HepG2 (cell line): ENCODE measurements around the gene NT5C2. TPM values are rescaled to one million over a fixed set of nuclear protein-coding genes. Genes with fewer than 3 reads are reported as not detected.

Experiments used
- ATAC-seq: fragments of 200-7000 bp; cut with Tn5 transposase; 3 replicates; pipeline ENCODE4 v1.9.1; 2020; ENCODE audit warnings: mild to moderate bottlenecking, moderate library complexity
- BruUV-seq: library from RNA; stranded (reverse); fragments of 400-500 nt; replicated peaks from 2 replicates; lab custom pipeline; 2021; lab: Mats Ljungman, UMichigan
- CTCF ChIA-PET: fragments of 300-600 bp; formaldehyde crosslinking; extraction: SDS; loops from one replicate; lab custom pipeline; 2021; ENCODE audit warnings: low total read pairs, inconsistent platforms, low intra/inter-chr PET ratio; lab: Yijun Ruan, JAX
- POLR2A ChIA-PET: fragments of 350-600 bp; sonication (Branson Sonifier 250); formaldehyde crosslinking; loops from one replicate; lab custom pipeline; 2020; ENCODE audit warnings: antibody characterized with exemption, inconsistent platforms; lab: Yijun Ruan, JAX
- DNase-seq: peaks from one replicate; pipeline ENCODE4 v3.0.0-alpha.2; 2015; ENCODE audit warnings: low spot score
- FAIRE-seq: peaks from 3 replicates; lab custom pipeline; 2011; peaks lifted over from hg19 to GRCh38; lab: Jason Lieb, UNC
- H2AFZ ChIP-seq: one replicate; pipeline ENCODE4 v1.6.1; 2011; ENCODE audit warnings: low read length, inconsistent platforms
- H3K27ac ChIP-seq: fragments of 300-600 bp; 3 replicates; pipeline ENCODE4 v1.8.0; 2011; ENCODE audit warnings: mixed run types, mild to moderate bottlenecking, mixed read lengths, low read length, inconsistent platforms; ENCODE audit not compliant: insufficient read depth; ENCODE audit errors: extremely low read length
- H3K27me3 ChIP-seq, 2 experiments: fragments of 200-600 bp in 1 of 2; 2 replicates in 1 of 2; 3 replicates in 1 of 2; pipeline versions ENCODE4 v1.6.0 to v1.8.0; 2011; ENCODE audit warnings: low read length in 2 of 2, mild to moderate bottlenecking in 2 of 2, moderate library complexity in 2 of 2, inconsistent platforms in 1 of 2; ENCODE audit not compliant: insufficient read depth in 2 of 2, control insufficient read depth in 1 of 2
- H3K36me3 ChIP-seq, 2 experiments: fragments of 200-600 bp in 1 of 2; replicated peaks in 1 of 2; 2 replicates in 1 of 2; 3 replicates in 1 of 2; pipeline versions ENCODE4 v1.5.1 to v1.8.0; 2011; ENCODE audit warnings: low read length in 2 of 2, inconsistent platforms in 1 of 2; ENCODE audit not compliant: insufficient read depth in 2 of 2, control insufficient read depth in 1 of 2
- H3K4me1 ChIP-seq: 2 replicates; pipeline ENCODE4 v1.5.1; 2012; ENCODE audit warnings: low read length, inconsistent platforms; ENCODE audit not compliant: insufficient read depth
- H3K4me2 ChIP-seq: 2 replicates; pipeline ENCODE4 v1.6.0; 2011; ENCODE audit warnings: low read depth, low read length, inconsistent platforms
- H3K4me3 ChIP-seq, 3 experiments: fragments of 200-600 bp in 1 of 3; sonication (generic), shearing (Covaris generic) in 1 of 3; replicated peaks in 1 of 3; 2 replicates each; pipeline ENCODE4 v1.5.1; 2011 to 2016; ENCODE audit warnings: low read length in 3 of 3, inconsistent platforms in 2 of 3, low read depth in 2 of 3, mild to moderate bottlenecking in 2 of 3, control low read depth in 1 of 3, mixed read lengths in 1 of 3; ENCODE audit not compliant: insufficient read depth in 1 of 3
- H3K79me2 ChIP-seq: one replicate; pipeline ENCODE4 v1.6.1; 2011; ENCODE audit warnings: low read length, inconsistent platforms; ENCODE audit not compliant: insufficient read depth
- H3K9ac ChIP-seq: 2 replicates; pipeline ENCODE4 v1.6.0; 2011; ENCODE audit warnings: mild to moderate bottlenecking, low read depth, low read length, inconsistent platforms; ENCODE audit not compliant: insufficient read depth
- H3K9me3 ChIP-seq: 2 replicates; pipeline ENCODE4 v1.5.1; 2012; ENCODE audit warnings: mild to moderate bottlenecking, low read length
- H4K20me1 ChIP-seq: 2 replicates; pipeline ENCODE4 v1.6.0; 2011; ENCODE audit warnings: inconsistent platforms, mild to moderate bottlenecking, low read length, moderate library complexity; ENCODE audit not compliant: insufficient read depth
- AHR ChIP-seq: IDR thresholded peaks from 2 replicates; pipeline ENCODE4 v1.6.1; 2018; ENCODE audit warnings: missing genetic modification reagents, missing compliant biosample characterization
- BATF2 ChIP-seq: sonication (generic); formaldehyde crosslinking; IDR thresholded peaks from 2 replicates; pipeline ENCODE4 v1.8.0; 2022; ENCODE audit warnings: mild to moderate bottlenecking, missing genetic modification reagents, moderate library complexity
- CENPT ChIP-seq: sonication (generic); formaldehyde crosslinking; IDR thresholded peaks from 2 replicates; pipeline ENCODE4 v1.8.0; 2022; ENCODE audit warnings: low read depth, mild to moderate bottlenecking, moderate library complexity, missing genetic modification reagents
- GZF1 ChIP-seq: sonication (generic); formaldehyde crosslinking; IDR thresholded peaks from 2 replicates; pipeline ENCODE4 v1.5.1; 2020; ENCODE audit warnings: mild to moderate bottlenecking, missing genetic modification reagents
- HOMEZ ChIP-seq: IDR thresholded peaks from 2 replicates; pipeline ENCODE4 v1.6.1; 2016; ENCODE audit warnings: low read depth
- KDM2A ChIP-seq: sonication (generic); formaldehyde crosslinking; IDR thresholded peaks from 2 replicates; pipeline ENCODE4 v1.4.0; 2020; ENCODE audit warnings: low read depth, missing genetic modification reagents, borderline replicate concordance
- NCOR1 ChIP-seq: fragments of 200-600 bp; sonication (generic); IDR thresholded peaks from 2 replicates; pipeline ENCODE4 v1.7.0; 2017; ENCODE audit warnings: antibody characterized with exemption, low read length, borderline replicate concordance
- TGIF2 ChIP-seq: IDR thresholded peaks from 2 replicates; pipeline ENCODE4 v1.6.1; 2016; ENCODE audit warnings: control low read depth, missing compliant biosample characterization
- ZFP62 ChIP-seq: sonication (generic); formaldehyde crosslinking; IDR thresholded peaks from 2 replicates; pipeline ENCODE4 v1.4.0; 2020; ENCODE audit warnings: missing genetic modification reagents
- ZNF160 ChIP-seq: sonication (generic); formaldehyde crosslinking; IDR thresholded peaks from 2 replicates; pipeline ENCODE4 v1.8.0; 2022; ENCODE audit warnings: mild to moderate bottlenecking, inconsistent platforms, missing genetic modification reagents
- ZNF33B ChIP-seq: sonication (generic); formaldehyde crosslinking; IDR thresholded peaks from 2 replicates; pipeline ENCODE4 v1.5.1; 2020; ENCODE audit warnings: mild to moderate bottlenecking, missing genetic modification reagents
- ZNF354B ChIP-seq: sonication (generic); formaldehyde crosslinking; IDR thresholded peaks from 2 replicates; pipeline ENCODE4 v1.8.0; 2022; ENCODE audit warnings: mild to moderate bottlenecking, missing genetic modification reagents
- ZNF382 ChIP-seq: sonication (generic); formaldehyde crosslinking; IDR thresholded peaks from 2 replicates; pipeline ENCODE4 v1.5.0; 2020; ENCODE audit warnings: missing genetic modification reagents, mild to moderate bottlenecking, borderline replicate concordance
- ZNF530 ChIP-seq: sonication (generic); formaldehyde crosslinking; IDR thresholded peaks from 2 replicates; pipeline ENCODE4 v1.5.0; 2020; ENCODE audit warnings: low read depth, mild to moderate bottlenecking, missing genetic modification reagents
- ZNF563 ChIP-seq: sonication (generic); formaldehyde crosslinking; IDR thresholded peaks from 2 replicates; pipeline ENCODE4 v1.8.0; 2022; ENCODE audit warnings: mild to moderate bottlenecking, moderate library complexity, missing genetic modification reagents
- ZNF607 ChIP-seq: sonication (generic); formaldehyde crosslinking; IDR thresholded peaks from 2 replicates; pipeline ENCODE4 v1.5.1; 2020; ENCODE audit warnings: missing genetic modification reagents, mild to moderate bottlenecking, borderline replicate concordance
- ZNF737 ChIP-seq: sonication (generic); formaldehyde crosslinking; IDR thresholded peaks from 2 replicates; pipeline ENCODE4 v1.5.0; 2020; ENCODE audit warnings: missing genetic modification reagents, mild to moderate bottlenecking, borderline replicate concordance
- ZSCAN29 ChIP-seq: sonication (generic); formaldehyde crosslinking; conservative IDR thresholded peaks from 2 replicates; pipeline ENCODE4 v1.4.0; 2020; ENCODE audit warnings: mild to moderate bottlenecking, missing genetic modification reagents
- WGBS: methylation state at CpG from one replicate; pipeline ENCODE4 v1.1.6; 2017; ENCODE audit warnings: low lambda C conversion rate; 5-methylcytosine and 5-hydroxymethylcytosine counted together
- in situ Hi-C: cut with HindIII; loops from 2 replicates; pipeline ENCODE4 v1.10.0; 2017; ENCODE audit warnings: low pct_unique_long_range_greater_than_20kb; ENCODE audit not compliant: extremely low pct_ligation_motif_present
- intact Hi-C: fragments of 100-400 bp; cut with micrococcal nuclease; formaldehyde crosslinking; loops from one replicate; pipeline ENCODE4 v1.10.0; 2022; ENCODE audit not compliant: unreplicated experiment
- polyA plus RNA-seq, 8 experiments: library from polyadenylated mRNA; depleted of rRNA in 3 of 8; stranded (reverse) in 7 of 8; unstranded in 1 of 8; fragments of >200 nt; fragmentation: Illumina TruSeq in 4 of 8; extraction: Trizol in 4 of 8; gene quantifications; 2 replicates each; pipeline versions ENCODE4 v1.2.1 to v1.2.3, GENCODE V29; 2011 to 2016; ENCODE audit warnings: low read depth in 4 of 8, missing spikeins in 1 of 8, mixed read lengths in 1 of 8; ENCODE audit not compliant: insufficient read depth in 1 of 8
- total RNA-seq, 5 experiments: library from RNA; depleted of rRNA; stranded (reverse); fragments of >200 nt; fragmentation: Illumina TruSeq; extraction: Trizol; gene quantifications; 2 replicates each; pipeline ENCODE4 v1.2.3, GENCODE V29; 2016; ENCODE audit warnings: low read depth in 1 of 5
- TF ChIP-seq, protein P1 (sequence below): IDR thresholded peaks from 2 replicates; pipeline ENCODE4 v1.6.1; 2016; ENCODE audit warnings: mild to moderate bottlenecking
- TF ChIP-seq, protein P2 (sequence below): sonication (generic); formaldehyde crosslinking; IDR thresholded peaks from 2 replicates; pipeline ENCODE4 v1.4.0; 2020; ENCODE audit warnings: missing genetic modification reagents, borderline replicate concordance

Gene NT5C2
- total and polyA plus RNA-seq, 2 of the 13 experiments (the other 11 are each of a cell fraction or from before 2014, with no cell fraction given): 40.6 to 55.2 TPM

GRCh38 chr10:103120977-103121735 is 71.9 kb downstream of the NT5C2 start:
- H3K9ac ChIP-seq: no peak overlapping the region
- no peaks in the 10 kb centered on the region for H3K27me3 ChIP-seq
- intact Hi-C loops (no loop called here), in situ Hi-C loops (loop anchor here (10.0 kb wide), 1 partner anchor 124 kb away; the partner anchor contains the start of gene RPEL1)
- H3K9me3 ChIP-seq: no peaks in the 10 kb centered on the region
- peak overlapping the region; percentile 45 for H3K4me2 ChIP-seq
- peak overlapping the region in 1 of 3 experiments; percentile 17; a peak in 2 of 6 replicates for H3K4me3 ChIP-seq
- ChIA-PET CTCF (no interaction called here), POLR2A (interaction anchor here (3.6 kb wide), 1 partner anchor 71 kb away, joined by 10 read pairs; the partner anchor contains the start of gene NT5C2)
- no TSS peak for BruUV-seq
- peaks cover 0 to 3% of the 10 kb centered on the region in 2 experiments; a peak in 2 of 5 replicates for H3K36me3 ChIP-seq
- DNase-seq (peak; percentile 92), ATAC-seq (peak; percentile 95), FAIRE-seq (peak; percentile 64)
- H4K20me1 ChIP-seq: no peaks in the 10 kb centered on the region
- WGBS: 0% methylated on average over 2 of the region's 2 CpGs
- no peak overlapping the region for H2AFZ ChIP-seq
- H3K79me2 ChIP-seq: peaks cover 49% of the 10 kb centered on the region
- H3K27ac ChIP-seq: peak overlapping the region; percentile 60
- peaks cover 95% of the 10 kb centered on the region for H3K4me1 ChIP-seq
- no peak for TF ChIP-seq AHR
- no peak for TF ChIP-seq ZNF563 (CRISPR knock-in tag)
- peak; percentile 96 for TF ChIP-seq NCOR1
- TF ChIP-seq ZSCAN29 (CRISPR knock-in tag): no peak
- TF ChIP-seq, protein P1, sequence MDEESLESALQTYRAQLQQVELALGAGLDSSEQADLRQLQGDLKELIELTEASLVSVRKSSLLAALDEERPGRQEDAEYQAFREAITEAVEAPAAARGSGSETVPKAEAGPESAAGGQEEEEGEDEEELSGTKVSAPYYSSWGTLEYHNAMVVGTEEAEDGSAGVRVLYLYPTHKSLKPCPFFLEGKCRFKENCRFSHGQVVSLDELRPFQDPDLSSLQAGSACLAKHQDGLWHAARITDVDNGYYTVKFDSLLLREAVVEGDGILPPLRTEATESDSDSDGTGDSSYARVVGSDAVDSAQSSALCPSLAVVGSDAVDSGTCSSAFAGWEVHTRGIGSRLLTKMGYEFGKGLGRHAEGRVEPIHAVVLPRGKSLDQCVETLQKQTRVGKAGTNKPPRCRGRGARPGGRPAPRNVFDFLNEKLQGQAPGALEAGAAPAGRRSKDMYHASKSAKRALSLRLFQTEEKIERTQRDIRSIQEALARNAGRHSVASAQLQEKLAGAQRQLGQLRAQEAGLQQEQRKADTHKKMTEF (CRISPR knock-in tag): peak; percentile 47; the same call in 1 of the 2 replicates
- TF ChIP-seq ZNF530 (CRISPR knock-in tag): no peak
- no peak for TF ChIP-seq ZNF354B (CRISPR knock-in tag)
- no peak for TF ChIP-seq ZNF160 (CRISPR knock-in tag)
- TF ChIP-seq BATF2 (CRISPR knock-in tag): no peak
- no peak for TF ChIP-seq ZNF737 (CRISPR knock-in tag)
- TF ChIP-seq ZFP62 (CRISPR knock-in tag): no peak
- no peak for TF ChIP-seq CENPT (CRISPR knock-in tag)
- TF ChIP-seq TGIF2 (CRISPR knock-in tag): no peak
- TF ChIP-seq ZNF382 (CRISPR knock-in tag): no peak
- peak; percentile 80; the same call in 1 of the 2 replicates for TF ChIP-seq HOMEZ (CRISPR knock-in tag)
- TF ChIP-seq ZNF33B (CRISPR knock-in tag): no peak
- no peak for TF ChIP-seq KDM2A (CRISPR knock-in tag)
- TF ChIP-seq GZF1 (CRISPR knock-in tag): no peak
- TF ChIP-seq, protein P2, sequence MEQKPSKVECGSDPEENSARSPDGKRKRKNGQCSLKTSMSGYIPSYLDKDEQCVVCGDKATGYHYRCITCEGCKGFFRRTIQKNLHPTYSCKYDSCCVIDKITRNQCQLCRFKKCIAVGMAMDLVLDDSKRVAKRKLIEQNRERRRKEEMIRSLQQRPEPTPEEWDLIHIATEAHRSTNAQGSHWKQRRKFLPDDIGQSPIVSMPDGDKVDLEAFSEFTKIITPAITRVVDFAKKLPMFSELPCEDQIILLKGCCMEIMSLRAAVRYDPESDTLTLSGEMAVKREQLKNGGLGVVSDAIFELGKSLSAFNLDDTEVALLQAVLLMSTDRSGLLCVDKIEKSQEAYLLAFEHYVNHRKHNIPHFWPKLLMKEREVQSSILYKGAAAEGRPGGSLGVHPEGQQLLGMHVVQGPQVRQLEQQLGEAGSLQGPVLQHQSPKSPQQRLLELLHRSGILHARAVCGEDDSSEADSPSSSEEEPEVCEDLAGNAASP (CRISPR knock-in tag): peak; percentile 70; the same call in 1 of the 2 replicates
- no peak for TF ChIP-seq ZNF607 (CRISPR knock-in tag)
